Urothelium cell line (cell line): ENCODE data around the gene RHD.
"Not testable (repeated sequence)": the region's sequence is repeated elsewhere in the genome, so short reads cannot be mapped to it uniquely, and the experiment has no call there.

Experiments
- DNase-seq: peaks from one replicate; pipeline ENCODE4 v3.0.0; 2011; ENCODE audit warnings: low spot score, mixed read lengths
- FAIRE-seq: peaks from 2 replicates; lab custom pipeline; 2011; peaks lifted over from hg19 to GRCh38; lab: Jason Lieb, UNC

The RHD gene

GRCh38 chr1:25302330-25302729 is 30.0 kb downstream of the RHD start:
- not testable (repeated sequence) for FAIRE-seq, DNase-seq

DNA sequence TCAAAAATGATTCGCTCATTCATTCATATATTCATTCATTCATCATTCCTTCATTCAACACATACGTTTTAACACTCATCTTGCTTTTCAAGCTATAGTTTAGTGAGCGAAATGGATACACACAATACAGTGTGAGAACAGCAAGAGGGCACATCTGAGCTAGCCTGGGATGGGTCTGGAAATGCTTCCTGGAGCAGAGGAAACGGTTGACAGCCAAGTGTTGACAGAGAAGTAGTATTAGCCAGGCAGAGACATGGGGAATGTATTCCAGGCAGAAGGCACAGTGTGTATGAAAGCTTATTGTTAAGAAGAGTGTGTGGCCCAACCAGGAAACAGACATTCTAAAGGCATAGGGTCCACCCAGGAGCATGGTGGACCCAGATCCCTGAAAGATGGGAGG is 32.6 kb downstream of the RHD start:
- not testable (repeated sequence) for DNase-seq
- FAIRE-seq: peak; percentile 89

DNA sequence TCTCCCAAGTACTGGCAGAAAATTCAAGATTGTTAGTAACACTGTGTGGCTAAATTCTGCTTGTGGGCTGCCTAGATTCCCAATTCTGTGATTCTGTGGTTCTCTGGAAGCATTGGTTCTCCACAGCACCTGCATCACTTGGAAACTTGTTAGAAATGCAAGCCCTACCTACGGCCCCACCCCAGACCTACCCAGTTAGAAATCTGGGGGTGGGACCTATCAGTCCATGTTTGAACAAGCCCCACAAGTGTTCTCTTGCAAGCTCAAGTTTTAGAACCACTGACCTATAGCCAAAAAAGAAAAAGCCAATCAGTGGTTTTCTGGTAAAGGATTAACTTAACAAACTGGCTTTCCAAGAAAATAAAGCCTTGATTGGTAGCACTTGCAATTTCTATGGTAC is 35.9 kb downstream of the RHD start:
- FAIRE-seq, DNase-seq: not testable (repeated sequence)

- FAIRE-seq: not testable (repeated sequence)
Observed at GRCh38 chr1:25309085-25309484, 36.8 kb downstream of the RHD start.

GRCh38 chr1:25309486-25309885 is 37.2 kb downstream of the RHD start:
- DNase-seq, FAIRE-seq: not testable (repeated sequence)

More at GRCh38 chr1:25309085-25309484, 36.8 kb downstream of the RHD start:
- not testable (repeated sequence) for DNase-seq

DNA sequence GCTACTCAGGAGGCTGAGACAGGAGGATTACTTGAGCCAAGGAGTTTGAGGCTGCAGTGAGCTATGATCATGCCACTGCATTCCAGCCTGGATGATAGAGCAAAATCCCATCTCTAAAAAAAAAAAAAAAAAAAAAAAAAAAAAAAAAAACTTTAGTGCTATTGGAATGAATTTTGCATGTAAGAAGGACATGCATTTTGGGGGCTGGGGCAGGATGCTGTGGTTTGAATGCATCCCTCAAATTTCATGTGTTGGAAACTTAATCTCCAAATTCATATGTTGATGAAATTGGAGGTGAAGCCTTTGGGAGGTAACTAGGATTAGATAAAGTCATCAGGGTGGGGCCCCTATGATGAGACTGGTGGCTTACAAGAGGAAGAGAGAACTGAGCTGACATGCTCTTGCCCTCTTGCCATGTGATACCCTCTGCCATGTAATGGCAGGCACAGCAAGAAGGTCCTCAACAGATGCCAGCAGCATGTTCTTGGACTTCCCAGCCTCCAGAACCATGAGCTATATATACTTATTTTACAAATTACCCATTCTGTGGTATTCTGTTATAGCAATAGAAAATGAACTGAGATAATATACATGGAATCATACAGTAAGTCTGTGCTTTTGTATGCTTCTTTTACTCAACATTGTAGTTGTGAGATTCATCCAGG is 40.6 kb downstream of the RHD start:
- not testable (repeated sequence) for DNase-seq
- peak; percentile 17 for FAIRE-seq

- DNase-seq (peak; percentile 28), FAIRE-seq (peak; percentile 23)
Observed at GRCh38 chr1:25320314-25320938, 48.1 kb downstream of the RHD start.

- FAIRE-seq, DNase-seq: not testable (repeated sequence)
Observed at GRCh38 chr1:25322127-25322526, 49.8 kb downstream of the RHD start.

DNA sequence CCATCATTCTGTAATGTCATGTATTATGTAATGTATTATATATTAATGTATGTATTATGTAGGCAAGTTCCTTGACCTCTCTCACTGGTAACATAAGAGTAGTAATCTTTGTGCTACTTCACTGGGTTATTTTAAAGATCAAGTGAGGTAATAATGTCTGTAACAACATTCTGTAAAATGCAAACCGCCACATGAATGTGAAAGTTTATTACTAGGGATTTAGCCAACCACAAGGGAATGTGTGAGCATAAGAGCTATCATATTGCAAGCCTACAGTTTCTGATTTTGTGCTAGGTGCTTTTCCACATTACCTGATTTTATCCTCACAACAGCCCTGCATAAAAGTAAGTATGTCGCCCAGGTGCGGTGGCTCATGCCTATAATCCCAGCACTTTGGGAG is 52.1 kb downstream of the RHD start:
- not testable (repeated sequence) for DNase-seq, FAIRE-seq

GRCh38 chr1:25327864-25328790 is 55.8 kb downstream of the RHD start:
- DNase-seq, FAIRE-seq: not testable (repeated sequence)

GRCh38 chr1:25328791-25329185 is 56.5 kb downstream of the RHD start:
- FAIRE-seq: not testable (repeated sequence)

GRCh38 chr1:25329336-25329735 is 57.0 kb downstream of the RHD start:
- not testable (repeated sequence) for DNase-seq, FAIRE-seq

More at GRCh38 chr1:25328791-25329185, 56.5 kb downstream of the RHD start:
- not testable (repeated sequence) for DNase-seq

GRCh38 chr1:25329950-25330349 is 57.6 kb downstream of the RHD start:
- FAIRE-seq, DNase-seq: not testable (repeated sequence)

GRCh38 chr1:25336922-25337354 is 64.6 kb downstream of the RHD start:
- DNase-seq: not testable (repeated sequence)
- peak; percentile 95 for FAIRE-seq

DNA sequence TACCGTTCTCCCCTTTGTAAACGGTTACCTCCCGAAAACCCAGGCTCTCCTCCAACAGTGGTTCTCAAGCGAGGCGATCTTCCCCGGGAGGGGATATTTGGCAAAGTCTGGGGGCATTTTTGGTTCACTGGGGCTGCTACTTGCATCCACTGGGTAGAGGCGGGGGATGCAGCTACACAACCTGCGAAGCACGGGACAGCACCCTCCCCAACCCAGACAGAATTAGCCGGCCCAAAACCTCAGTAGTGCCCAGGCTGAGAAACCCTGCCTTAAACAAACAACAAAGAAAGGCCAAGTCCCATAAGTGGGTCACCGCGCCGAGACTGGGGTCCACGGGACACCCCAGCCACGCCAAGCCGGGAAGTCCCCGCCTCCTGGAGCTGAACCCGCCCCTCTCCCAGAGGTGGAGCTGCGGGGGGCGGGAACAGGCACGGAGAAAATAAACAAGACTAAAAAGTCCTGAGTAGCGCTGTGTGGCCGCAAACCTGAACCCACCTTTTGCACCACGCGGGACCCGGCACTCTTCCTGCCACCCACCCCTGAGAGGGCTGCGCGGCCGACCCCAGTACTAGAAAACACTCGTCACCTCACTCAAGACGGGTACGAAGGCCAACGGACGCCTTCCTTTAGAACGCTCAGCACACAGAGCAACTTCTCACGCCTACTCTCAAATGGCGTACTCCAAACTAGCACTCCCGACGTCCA is 65.3 kb downstream of the RHD start:
- FAIRE-seq: peak; percentile 69
- DNase-seq: not testable (repeated sequence)

GRCh38 chr1:25338188-25338981 is 66.1 kb downstream of the RHD start, which contains the start of gene TMEM50A:
TMEM50A (plus strand) TSS chr1:25338334; CDS start chr1:25340487, 2,153 bp downstream.
- DNase-seq (peak; percentile 92), FAIRE-seq (peak; percentile 93)

- FAIRE-seq (no peak), DNase-seq (no peak)
Observed at GRCh38 chr1:25338986-25339385, 66.7 kb downstream of the RHD start.

- DNase-seq (no peak), FAIRE-seq (no peak)
Observed at GRCh38 chr1:25341746-25342145, 69.4 kb downstream of the RHD start.

DNA sequence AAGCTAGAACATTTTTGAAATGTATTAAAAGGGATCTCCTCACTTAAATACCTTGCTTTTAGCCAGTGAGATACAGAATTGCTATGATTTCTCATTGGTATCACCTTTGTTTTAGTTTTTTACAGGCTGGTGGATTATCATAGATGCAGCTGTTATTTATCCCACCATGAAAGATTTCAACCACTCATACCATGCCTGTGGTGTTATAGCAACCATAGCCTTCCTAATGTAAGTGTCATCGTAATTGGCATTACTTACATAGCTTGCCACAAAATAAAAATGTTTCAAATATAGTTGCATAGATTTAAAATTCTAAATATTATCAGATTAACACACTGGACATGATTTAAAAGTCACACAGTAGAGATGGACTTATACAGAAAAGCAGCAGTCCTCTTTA is 70.5 kb downstream of the RHD start:
- no peak for FAIRE-seq
- DNase-seq: no peak
